Purkinje cell (primary cell): ENCODE data around the gene PDCD2L. TPM values are rescaled to one million over a fixed set of nuclear protein-coding genes. Genes with fewer than 3 reads are reported as not detected.

Experiments used
- polyA plus RNA-seq: library from polyadenylated mRNA; unstranded; fragments of >200 nt; fragmentation: Nextera tagmentation; gene quantifications from 2 replicates; pipeline ENCODE4 v1.2.1, GENCODE V29; 2014

The PDCD2L gene
- polyA plus RNA-seq: 12.2 and 17.3 TPM in 2 replicates

DNA sequence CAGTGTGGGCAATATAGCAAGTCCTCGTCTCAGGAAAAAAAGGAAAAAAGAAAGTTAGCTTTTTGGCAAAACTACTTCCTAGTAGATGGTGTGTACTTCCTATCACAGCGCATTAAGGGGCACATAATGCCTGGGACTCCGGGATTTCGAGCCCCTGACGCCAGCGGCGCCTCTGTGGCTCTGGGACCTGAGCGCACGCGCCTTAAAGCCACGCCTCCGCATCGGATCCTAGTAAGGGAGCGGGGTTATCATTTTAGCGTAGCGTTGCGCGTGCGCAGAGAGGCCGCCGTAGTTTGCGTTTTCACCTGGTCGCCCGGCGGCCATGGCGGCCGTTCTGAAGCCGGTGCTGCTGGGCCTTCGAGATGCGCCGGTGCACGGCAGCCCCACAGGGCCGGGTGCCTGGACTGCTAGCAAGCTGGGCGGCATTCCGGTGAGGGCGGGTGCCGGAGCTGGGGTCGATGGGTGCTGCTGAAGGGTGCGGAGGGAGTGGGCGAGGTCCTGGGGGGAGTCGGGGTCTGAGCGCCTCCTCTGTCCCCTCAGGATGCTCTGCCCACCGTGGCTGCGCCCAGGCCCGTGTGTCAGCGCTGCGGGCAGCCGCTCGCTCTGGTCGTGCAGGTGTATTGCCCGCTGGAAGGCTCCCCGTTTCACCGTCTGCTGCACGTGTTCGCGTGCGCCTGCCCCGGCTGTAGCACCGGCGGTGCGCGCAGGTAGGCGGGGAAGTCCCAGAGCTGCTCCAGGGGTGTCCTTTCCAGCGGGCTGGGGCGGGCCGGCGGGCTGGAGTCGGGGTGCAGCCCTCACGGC is at the start of gene PDCD2L:
Gene PDCD2L (plus strand): TSS at position 291 of the 801 bp plus-strand sequence. CDS start 32 bp downstream, at position 323.

DNA sequence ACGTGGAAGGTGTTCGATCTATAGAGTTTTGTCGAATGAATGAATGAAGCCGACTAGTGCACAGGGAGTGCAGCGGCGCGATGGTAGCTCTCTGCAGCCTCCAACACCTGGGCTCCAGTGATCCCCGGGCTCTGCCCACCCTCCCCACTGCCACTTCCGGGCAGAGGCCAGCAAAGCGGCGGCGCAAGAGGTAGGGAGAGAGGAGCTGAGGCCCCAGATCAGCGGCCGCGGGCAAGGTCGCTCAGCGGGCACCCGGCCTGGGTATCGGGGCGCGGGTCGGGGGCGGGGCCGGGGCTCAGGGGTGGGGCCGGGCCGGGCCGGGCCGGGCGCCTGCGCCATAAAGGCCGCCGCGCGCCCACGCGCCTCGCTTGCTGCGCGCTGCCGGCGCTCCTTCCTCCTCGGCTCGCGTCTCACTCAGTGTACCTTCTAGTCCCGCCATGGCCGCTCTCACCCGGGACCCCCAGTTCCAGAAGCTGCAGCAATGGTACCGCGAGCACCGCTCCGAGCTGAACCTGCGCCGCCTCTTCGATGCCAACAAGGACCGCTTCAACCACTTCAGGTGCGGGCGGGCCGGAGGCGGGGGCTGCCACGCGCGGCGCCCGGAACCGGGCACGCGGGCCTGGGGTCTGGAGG is 39.3 kb upstream of the PDCD2L start, which contains the start of gene GPI:
Gene GPI (plus strand): TSS at position 367 of the 633 bp plus-strand sequence. CDS start 71 bp downstream, at position 438.

Other genes with a start within 250 kb of the PDCD2L start
- gene LSM14A, start 231.9 kb upstream of the PDCD2L start, polyA plus RNA-seq: 16.0 and 24.6 TPM in 2 replicates
- 1.9 and 3.5 TPM in 2 replicates for gene GARRE1, start 149.8 kb upstream of the PDCD2L start, polyA plus RNA-seq
- 135 and 192 TPM in 2 replicates for gene GPI, start 39.2 kb upstream of the PDCD2L start, polyA plus RNA-seq
- gene UBA2, start 24.0 kb downstream of the PDCD2L start, polyA plus RNA-seq: 56.7 and 67.3 TPM in 2 replicates
- gene WTIP, start 77.4 kb downstream of the PDCD2L start, polyA plus RNA-seq: not detected in 2 replicates